Activated CD8-positive, alpha-beta T cell treated with anti-CD3 and anti-CD28 coated beads for 36 hours (primary cell): ENCODE results near the gene MYOCD. TPM values are rescaled to one million over a fixed set of nuclear protein-coding genes. Genes with fewer than 3 reads are reported as not detected.

Source experiments
- ATAC-seq: fragments of 200-7000 bp; cut with Tn5 transposase; one replicate; pipeline ENCODE4 v1.10.0; 2021; ENCODE audit warnings: mild to moderate bottlenecking, moderate library complexity
- CTCF ChIA-PET: fragments of 350-600 bp; sonication (Branson Sonifier 250); formaldehyde crosslinking; loops from one replicate; lab custom pipeline; 2021; ENCODE audit warnings: antibody characterized with exemption; lab: Charles Lee
- POLR2A ChIA-PET: fragments of 350-600 bp; sonication (Branson Sonifier 250); formaldehyde crosslinking; loops from one replicate; lab custom pipeline; 2021; ENCODE audit warnings: antibody characterized with exemption; lab: Charles Lee
- DNase-seq: peaks from one replicate; pipeline ENCODE4 v3.0.0-alpha.2; 2020
- H3K27ac Mint-ChIP-seq: one replicate; pipeline ENCODE4 v1.8.0; 2021; ENCODE audit warnings: mild to moderate bottlenecking, mixed read lengths
- H3K27me3 Mint-ChIP-seq: one replicate; pipeline ENCODE4 v1.8.0; 2021; ENCODE audit warnings: mixed read lengths
- H3K36me3 Mint-ChIP-seq: one replicate; pipeline ENCODE4 v1.8.0; 2021; ENCODE audit warnings: low read depth, mixed read lengths
- H3K4me1 Mint-ChIP-seq: one replicate; pipeline ENCODE4 v1.8.0; 2021; ENCODE audit warnings: low read depth, mixed read lengths
- H3K4me3 Mint-ChIP-seq: one replicate; pipeline ENCODE4 v1.8.0; 2021; ENCODE audit warnings: mild to moderate bottlenecking, moderate library complexity, mixed read lengths
- H3K9me3 Mint-ChIP-seq: one replicate; pipeline ENCODE4 v1.8.0; 2021; ENCODE audit warnings: mixed read lengths
- intact Hi-C: fragments of 100-400 bp; cut with micrococcal nuclease; formaldehyde crosslinking; loops from one replicate; pipeline ENCODE4 v1.10.0; 2022
- total RNA-seq, 2 experiments: library from RNA; stranded (reverse); gene quantifications; one replicate each; pipeline ENCODE4 v1.2.3, GENCODE V29; 2021
- TF ChIP-seq, protein P1 (sequence below): fragments of 200-600 bp; IDR thresholded peaks from one replicate; pipeline ENCODE4 v1.8.0; 2022; ENCODE audit warnings: antibody characterized with exemption, mild to moderate bottlenecking

Gene MYOCD, protein sequence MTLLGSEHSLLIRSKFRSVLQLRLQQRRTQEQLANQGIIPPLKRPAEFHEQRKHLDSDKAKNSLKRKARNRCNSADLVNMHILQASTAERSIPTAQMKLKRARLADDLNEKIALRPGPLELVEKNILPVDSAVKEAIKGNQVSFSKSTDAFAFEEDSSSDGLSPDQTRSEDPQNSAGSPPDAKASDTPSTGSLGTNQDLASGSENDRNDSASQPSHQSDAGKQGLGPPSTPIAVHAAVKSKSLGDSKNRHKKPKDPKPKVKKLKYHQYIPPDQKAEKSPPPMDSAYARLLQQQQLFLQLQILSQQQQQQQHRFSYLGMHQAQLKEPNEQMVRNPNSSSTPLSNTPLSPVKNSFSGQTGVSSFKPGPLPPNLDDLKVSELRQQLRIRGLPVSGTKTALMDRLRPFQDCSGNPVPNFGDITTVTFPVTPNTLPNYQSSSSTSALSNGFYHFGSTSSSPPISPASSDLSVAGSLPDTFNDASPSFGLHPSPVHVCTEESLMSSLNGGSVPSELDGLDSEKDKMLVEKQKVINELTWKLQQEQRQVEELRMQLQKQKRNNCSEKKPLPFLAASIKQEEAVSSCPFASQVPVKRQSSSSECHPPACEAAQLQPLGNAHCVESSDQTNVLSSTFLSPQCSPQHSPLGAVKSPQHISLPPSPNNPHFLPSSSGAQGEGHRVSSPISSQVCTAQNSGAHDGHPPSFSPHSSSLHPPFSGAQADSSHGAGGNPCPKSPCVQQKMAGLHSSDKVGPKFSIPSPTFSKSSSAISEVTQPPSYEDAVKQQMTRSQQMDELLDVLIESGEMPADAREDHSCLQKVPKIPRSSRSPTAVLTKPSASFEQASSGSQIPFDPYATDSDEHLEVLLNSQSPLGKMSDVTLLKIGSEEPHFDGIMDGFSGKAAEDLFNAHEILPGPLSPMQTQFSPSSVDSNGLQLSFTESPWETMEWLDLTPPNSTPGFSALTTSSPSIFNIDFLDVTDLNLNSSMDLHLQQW
- total RNA-seq: not detected

DNA sequence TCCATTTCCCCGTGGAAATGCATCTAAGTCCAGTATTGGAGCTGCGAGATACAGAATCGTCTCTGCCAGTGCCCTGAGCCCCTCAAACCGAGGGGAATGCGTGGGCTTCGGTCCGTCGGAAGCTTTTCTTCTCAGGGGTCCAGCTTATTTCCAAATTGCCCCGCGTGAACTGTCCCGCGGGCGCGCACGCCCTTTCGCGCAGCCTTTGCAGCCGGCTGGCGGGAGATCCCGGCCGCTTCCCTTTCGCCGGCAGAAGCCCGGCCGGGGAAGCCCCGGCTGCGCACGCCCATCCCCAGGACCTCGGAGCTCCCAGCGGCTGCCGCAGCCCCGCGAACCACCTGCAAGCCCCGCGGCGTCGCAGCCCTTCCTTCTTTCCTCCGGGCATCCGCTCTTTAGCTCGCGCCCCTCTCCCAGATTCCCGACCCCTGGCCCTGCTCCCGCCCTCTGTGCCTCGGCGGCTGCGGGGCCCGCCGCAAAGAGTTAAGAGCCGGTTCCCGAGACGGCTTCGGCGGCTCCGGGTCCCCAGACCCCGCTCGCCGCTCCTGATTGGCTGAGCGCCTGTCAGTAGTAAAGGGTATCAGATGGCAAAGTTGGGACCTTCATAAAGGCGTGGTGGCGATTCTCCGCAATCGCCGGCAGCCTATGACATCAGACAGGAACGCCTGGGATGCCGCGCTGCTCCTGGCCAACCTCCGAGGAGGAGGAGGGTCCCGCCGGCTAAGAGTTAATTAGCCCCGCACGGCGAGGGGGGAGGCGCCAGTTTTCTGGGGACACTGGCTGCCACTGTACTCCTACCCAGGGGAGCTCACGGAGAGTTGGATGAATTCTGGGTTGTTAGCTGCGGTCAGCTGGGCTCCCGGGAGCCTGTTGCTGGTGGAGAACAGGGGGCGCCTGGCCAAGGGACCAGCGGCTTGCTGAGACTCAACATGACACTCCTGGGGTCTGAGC, at the start of gene MYOCD:
Gene MYOCD (plus strand): TSS at position 628 of the 948 bp plus-strand sequence. CDS start 299 bp downstream, at position 927.
- Mint-ChIP-seq H3K27me3 (peaks cover 41% of the 10 kb centered on the region), H3K9me3 (no peaks in the 10 kb centered on the region), H3K4me1 (peaks cover 2% of the 10 kb centered on the region), H3K27ac (no peak within 1 kb of the TSS), H3K4me3 (no peak within 1 kb of the TSS), H3K36me3 (no peaks in the 10 kb centered on the region)
- POLR2A ChIA-PET: no interaction called here
- CTCF ChIA-PET: no interaction called here
- ATAC-seq: no peak
- TF ChIP-seq, protein P1, sequence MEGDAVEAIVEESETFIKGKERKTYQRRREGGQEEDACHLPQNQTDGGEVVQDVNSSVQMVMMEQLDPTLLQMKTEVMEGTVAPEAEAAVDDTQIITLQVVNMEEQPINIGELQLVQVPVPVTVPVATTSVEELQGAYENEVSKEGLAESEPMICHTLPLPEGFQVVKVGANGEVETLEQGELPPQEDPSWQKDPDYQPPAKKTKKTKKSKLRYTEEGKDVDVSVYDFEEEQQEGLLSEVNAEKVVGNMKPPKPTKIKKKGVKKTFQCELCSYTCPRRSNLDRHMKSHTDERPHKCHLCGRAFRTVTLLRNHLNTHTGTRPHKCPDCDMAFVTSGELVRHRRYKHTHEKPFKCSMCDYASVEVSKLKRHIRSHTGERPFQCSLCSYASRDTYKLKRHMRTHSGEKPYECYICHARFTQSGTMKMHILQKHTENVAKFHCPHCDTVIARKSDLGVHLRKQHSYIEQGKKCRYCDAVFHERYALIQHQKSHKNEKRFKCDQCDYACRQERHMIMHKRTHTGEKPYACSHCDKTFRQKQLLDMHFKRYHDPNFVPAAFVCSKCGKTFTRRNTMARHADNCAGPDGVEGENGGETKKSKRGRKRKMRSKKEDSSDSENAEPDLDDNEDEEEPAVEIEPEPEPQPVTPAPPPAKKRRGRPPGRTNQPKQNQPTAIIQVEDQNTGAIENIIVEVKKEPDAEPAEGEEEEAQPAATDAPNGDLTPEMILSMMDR: no peak
- intact Hi-C loops: no loop called here
- peak; percentile 3 for DNase-seq

DNA sequence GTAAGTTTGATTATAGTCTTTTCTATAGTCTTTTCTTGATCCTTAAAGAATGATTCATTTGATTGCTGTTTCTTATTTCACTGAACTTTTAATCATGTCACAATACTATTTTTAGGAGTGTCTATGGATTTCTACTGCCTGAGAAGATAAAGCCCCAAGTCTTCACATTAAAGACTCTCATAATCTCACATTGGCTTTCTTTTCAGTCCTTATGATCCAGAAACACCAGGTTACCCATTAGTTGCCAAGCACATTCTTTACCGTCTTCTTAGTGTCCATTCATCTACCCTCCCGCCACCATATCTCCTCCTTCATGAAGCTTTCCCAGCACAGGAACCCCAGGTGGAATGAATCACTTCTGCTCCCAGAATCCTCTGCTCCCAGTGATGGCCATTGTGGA, 49.5 kb upstream of the MYOCD start:
- POLR2A ChIA-PET: no interaction called here
- CTCF ChIA-PET: no interaction called here
- H3K27ac Mint-ChIP-seq: no peak overlapping the region
- intact Hi-C loops: no loop called here
- TF ChIP-seq, protein P1: no peak
- ATAC-seq: no peak
- H3K4me3 Mint-ChIP-seq: no peak overlapping the region
- no peaks in the 10 kb centered on the region for H3K36me3 Mint-ChIP-seq
- DNase-seq: no peak
- no peaks in the 10 kb centered on the region for H3K4me1 Mint-ChIP-seq
- H3K9me3 Mint-ChIP-seq: no peaks in the 10 kb centered on the region
- no peaks in the 10 kb centered on the region for H3K27me3 Mint-ChIP-seq

DNA sequence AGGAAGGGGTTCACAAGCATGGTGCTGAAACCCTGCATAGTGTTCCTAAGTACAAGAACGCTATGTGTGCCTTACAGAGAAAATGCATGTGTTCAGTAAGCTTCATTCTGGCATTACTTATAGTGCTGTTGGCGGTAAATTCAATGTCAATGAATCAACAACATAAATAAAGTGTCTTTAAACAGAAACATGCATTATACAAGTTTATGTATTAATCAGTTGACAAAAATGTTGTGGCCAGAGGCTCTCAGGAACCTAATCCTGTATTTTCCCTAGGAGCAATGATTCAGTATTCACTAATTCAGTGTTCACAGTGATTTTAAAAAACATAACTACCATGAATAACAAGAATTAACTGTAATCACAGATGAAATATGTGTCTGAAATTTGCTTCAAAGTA, 47.1 kb upstream of the MYOCD start:
- H3K4me1 Mint-ChIP-seq: no peaks in the 10 kb centered on the region
- no peaks in the 10 kb centered on the region for H3K27me3 Mint-ChIP-seq
- ATAC-seq: no peak
- no peak overlapping the region for H3K27ac Mint-ChIP-seq
- H3K4me3 Mint-ChIP-seq: no peak overlapping the region
- intact Hi-C loops: no loop called here
- no peaks in the 10 kb centered on the region for H3K9me3 Mint-ChIP-seq
- DNase-seq: no peak
- no peaks in the 10 kb centered on the region for H3K36me3 Mint-ChIP-seq
- ChIA-PET POLR2A (no interaction called here), CTCF (no interaction called here)
- TF ChIP-seq, protein P1: no peak

DNA sequence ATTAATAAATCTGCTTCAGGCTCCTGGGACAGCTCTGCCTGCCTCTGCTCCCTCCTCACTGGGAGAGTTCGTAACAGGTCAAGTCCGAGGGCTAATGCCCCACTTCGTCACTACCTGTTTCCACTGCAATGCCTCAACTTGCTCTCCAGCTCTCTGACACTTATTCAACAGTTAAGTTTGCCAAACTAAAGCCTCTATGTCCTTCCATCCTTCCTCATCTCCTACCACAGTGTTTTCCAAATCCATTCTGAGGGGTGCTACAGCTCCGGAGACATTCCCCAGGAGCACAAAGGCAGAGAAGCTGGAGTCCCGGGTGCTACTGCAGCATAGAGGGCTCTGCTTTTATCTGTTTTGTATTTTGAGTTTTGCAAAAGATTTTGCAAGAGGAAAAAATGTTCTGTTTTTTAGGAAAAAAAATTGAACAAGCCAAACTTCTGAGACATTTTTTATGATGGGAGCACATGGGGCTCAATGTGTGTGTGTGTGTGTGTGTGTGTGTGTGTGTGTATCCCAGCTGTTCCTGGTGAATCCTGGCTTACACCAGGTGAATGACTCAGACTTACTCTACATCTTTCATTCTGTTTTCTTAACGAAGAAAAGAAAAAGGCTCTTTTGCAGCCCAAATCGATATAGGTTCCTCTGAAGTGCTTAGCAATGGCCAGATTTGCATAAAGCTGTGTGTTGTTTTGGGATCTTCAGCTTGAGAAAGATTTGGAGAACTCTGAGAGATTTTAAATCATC, 46.1 kb upstream of the MYOCD start:
- no peaks in the 10 kb centered on the region for H3K4me1 Mint-ChIP-seq
- TF ChIP-seq, protein P1: no peak
- H3K36me3 Mint-ChIP-seq: no peaks in the 10 kb centered on the region
- ChIA-PET CTCF (no interaction called here), POLR2A (no interaction called here)
- no peaks in the 10 kb centered on the region for H3K27me3 Mint-ChIP-seq
- H3K9me3 Mint-ChIP-seq: no peaks in the 10 kb centered on the region
- no peak for DNase-seq
- no peak overlapping the region for H3K27ac Mint-ChIP-seq
- intact Hi-C loops: no loop called here
- no peak overlapping the region for H3K4me3 Mint-ChIP-seq
- no peak for ATAC-seq
